Thoracic aorta (tissue), 2 donors: ENCODE measurements around the gene TRAPPC2B. TPM values are rescaled to one million over a fixed set of nuclear protein-coding genes. Genes with fewer than 3 reads are reported as not detected.
A peak's percentile ranks its signal among the peaks of the same experiment; 100 is the strongest.

Experiments used
- ATAC-seq: fragments of 150-250 bp; one replicate; pipeline ENCODE4 v1.8.0; 2017; ENCODE audit warnings: low read depth; ENCODE audit not compliant: insufficient number of reproducible peaks, low FRiP score
- DNase-seq: peaks from one replicate; pipeline ENCODE4 v3.0.0-alpha.2; 2020; ENCODE audit warnings: low spot score
- H3K27ac ChIP-seq, 2 donors: fragments of 200-600 bp; sonication (generic); 1 replicate in 1 of 2; 2 replicates in 1 of 2; pipeline ENCODE4 v1.5.1; 2016; ENCODE audit warnings: mild to moderate bottlenecking in 2 of 2, moderate library complexity in 2 of 2
- H3K27me3 ChIP-seq: fragments of 200-600 bp; sonication (generic); replicated peaks from 2 replicates; pipeline ENCODE4 v1.6.0; 2016; ENCODE audit warnings: mild to moderate bottlenecking; ENCODE audit not compliant: insufficient read depth
- H3K36me3 ChIP-seq: fragments of 200-600 bp; sonication (generic); one replicate; pipeline ENCODE4 v1.5.1; 2016
- H3K4me1 ChIP-seq, 2 donors: fragments of 200-600 bp; sonication (generic); 1 replicate in 1 of 2; 2 replicates in 1 of 2; pipeline versions ENCODE4 v1.5.1 to v1.6.0; 2016; ENCODE audit warnings: low read depth in 2 of 2, mild to moderate bottlenecking in 1 of 2; ENCODE audit not compliant: control insufficient read depth in 1 of 2
- H3K4me3 ChIP-seq: fragments of 200-600 bp; sonication (generic); 2 replicates; pipeline ENCODE4 v1.5.1; 2016; ENCODE audit warnings: mild to moderate bottlenecking
- H3K9me3 ChIP-seq: fragments of 200-600 bp; sonication (generic); 2 replicates; pipeline ENCODE4 v1.5.1; 2016
- total RNA-seq, 2 donors: library from RNA; depleted of rRNA; stranded (reverse); fragments of >200 nt; gene quantifications; one replicate each; pipeline versions ENCODE4 v1.1.0 to v1.2.3, GENCODE V29; 2016
- TF ChIP-seq, protein P1 (sequence below): fragments of 200-600 bp; sonication (generic); IDR thresholded peaks from one replicate; pipeline ENCODE4 v1.5.1; 2019; ENCODE audit warnings: antibody characterized with exemption

TRAPPC2B gene
- 1 to 10 TPM; 2.0 to 9.5 TPM for total RNA-seq

DNA sequence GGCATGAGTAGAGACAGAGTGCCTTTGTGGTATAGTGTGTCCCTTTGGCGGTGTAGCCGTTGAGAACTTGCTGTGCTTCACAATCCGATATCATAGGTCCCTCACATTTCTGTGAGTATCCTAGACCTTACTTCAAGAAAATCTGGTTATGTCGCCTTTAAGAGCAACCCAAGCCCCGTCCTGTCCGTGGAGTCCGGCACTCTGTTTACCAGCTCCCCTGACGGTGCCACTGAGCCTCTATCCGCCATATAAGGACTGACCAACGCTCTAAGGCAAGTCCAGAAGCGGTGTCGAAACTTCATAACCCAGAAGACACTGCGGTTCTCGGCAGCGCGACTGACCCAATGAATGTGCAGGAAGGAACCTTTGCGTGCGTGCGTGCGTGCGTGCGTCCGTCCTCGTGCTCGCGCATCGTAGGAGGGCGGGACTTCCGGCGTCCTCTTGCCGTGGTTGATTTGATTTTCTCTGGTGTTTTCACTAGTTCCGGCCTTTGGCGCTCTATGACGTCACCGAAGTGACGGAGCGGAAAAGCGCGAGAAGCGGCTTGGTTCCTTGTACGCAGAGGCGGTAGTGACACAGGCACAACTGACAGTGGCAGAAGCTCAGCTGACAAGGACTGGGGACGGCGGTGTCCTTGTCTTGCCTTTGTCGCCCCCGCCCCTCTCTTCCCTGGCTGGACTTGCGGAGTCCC lies at the start of gene TRAPPC2B, which contains the start of gene ZNF547:
TRAPPC2B (plus strand) TSS at position 555 of the 691 bp plus-strand sequence. CDS start 1,283 bp downstream, outside the sequence.
ZNF547 (plus strand) TSS at position 555 of the 691 bp plus-strand sequence. CDS start 5,005 bp downstream, outside the sequence.
- Histone ChIP-seq H3K36me3 (peaks cover 4% of the 10 kb centered on the region), H3K4me1 (peaks cover 0 to 15% of the 10 kb centered on the region in 2 donors), H3K27ac (peak within 1 kb of the TSS; percentile 71 to 87), H3K4me3 (peak within 1 kb of the TSS; percentile 95), H3K9me3 (peaks cover 25% of the 10 kb centered on the region), H3K27me3 (no peaks in the 10 kb centered on the region)
- TF ChIP-seq, protein P1, sequence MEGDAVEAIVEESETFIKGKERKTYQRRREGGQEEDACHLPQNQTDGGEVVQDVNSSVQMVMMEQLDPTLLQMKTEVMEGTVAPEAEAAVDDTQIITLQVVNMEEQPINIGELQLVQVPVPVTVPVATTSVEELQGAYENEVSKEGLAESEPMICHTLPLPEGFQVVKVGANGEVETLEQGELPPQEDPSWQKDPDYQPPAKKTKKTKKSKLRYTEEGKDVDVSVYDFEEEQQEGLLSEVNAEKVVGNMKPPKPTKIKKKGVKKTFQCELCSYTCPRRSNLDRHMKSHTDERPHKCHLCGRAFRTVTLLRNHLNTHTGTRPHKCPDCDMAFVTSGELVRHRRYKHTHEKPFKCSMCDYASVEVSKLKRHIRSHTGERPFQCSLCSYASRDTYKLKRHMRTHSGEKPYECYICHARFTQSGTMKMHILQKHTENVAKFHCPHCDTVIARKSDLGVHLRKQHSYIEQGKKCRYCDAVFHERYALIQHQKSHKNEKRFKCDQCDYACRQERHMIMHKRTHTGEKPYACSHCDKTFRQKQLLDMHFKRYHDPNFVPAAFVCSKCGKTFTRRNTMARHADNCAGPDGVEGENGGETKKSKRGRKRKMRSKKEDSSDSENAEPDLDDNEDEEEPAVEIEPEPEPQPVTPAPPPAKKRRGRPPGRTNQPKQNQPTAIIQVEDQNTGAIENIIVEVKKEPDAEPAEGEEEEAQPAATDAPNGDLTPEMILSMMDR, result no peak
- DNase-seq (peak; percentile 94), ATAC-seq (peak; percentile 100)

DNA sequence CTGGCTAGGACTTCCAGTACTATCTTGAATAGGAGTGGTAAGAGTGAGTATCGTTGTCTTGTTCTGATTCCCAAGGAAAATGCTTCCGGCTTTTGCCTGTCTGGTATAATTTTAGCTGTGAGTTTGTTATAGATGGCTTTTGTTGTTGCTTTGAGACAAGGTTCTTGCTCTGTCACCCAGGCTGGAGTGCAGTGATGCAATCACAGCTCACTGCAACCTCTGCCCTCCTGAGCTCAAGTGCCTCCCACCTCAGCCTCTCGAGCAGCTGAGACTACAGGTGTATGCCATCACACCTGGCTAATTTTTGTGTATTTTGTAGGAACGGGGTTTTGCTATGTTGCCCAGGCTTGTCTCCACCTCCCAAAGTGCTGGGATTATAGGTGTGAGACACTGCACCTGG lies 49.2 kb upstream of the TRAPPC2B start:
- ATAC-seq (no peak), DNase-seq (no peak)
- Histone ChIP-seq H3K36me3 (no peaks in the 10 kb centered on the region), H3K9me3 (no peaks in the 10 kb centered on the region), H3K4me3 (no peak overlapping the region), H3K27me3 (no peaks in the 10 kb centered on the region), H3K4me1 (no peaks in the 10 kb centered on the region), H3K27ac (no peak overlapping the region)
- TF ChIP-seq, protein P1, result no peak

DNA sequence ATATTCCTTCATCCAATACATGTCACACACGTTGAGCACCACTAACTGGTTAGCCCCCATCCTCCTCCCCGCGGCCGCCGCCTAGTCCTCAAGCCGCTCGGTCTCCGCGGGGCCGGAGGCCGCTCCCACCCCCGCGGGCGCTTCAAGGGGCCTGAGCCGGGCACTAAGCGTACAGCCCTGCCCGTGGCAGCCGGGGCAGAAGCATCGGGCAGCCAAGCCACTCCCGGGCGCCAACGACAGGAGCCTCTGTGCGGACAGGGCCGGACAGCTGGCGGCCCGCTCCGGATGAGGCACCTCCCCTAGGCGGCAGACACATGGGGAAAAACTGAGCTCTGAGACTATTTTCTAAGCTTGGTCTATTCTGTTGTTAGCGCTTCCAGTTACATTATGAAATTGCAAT lies 45.8 kb upstream of the TRAPPC2B start:
- no peak for ATAC-seq
- TF ChIP-seq, protein P1, result no peak
- Histone ChIP-seq H3K4me1 (peaks cover 5 to 22% of the 10 kb centered on the region in 2 donors), H3K36me3 (no peaks in the 10 kb centered on the region), H3K27ac (no peak overlapping the region), H3K9me3 (no peaks in the 10 kb centered on the region), H3K27me3 (no peaks in the 10 kb centered on the region), H3K4me3 (no peak overlapping the region)
- DNase-seq, result no peak

DNA sequence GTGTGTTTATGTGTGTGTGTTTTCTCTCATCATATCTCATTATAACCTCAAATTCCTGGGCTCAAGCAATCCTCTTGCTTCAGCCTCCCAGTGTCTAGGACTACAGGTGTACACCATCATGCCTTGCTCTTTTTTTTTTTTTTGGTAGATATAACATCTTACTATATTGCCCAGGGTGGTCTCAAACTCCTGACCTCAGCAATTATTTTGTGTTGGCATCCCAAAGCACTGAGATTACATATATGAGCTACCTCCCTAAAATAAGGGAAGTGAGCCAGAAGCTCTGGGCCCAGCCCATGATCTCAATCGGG lies 43.5 kb upstream of the TRAPPC2B start:
- Histone ChIP-seq H3K27ac (peak overlapping the region; percentile 74 to 82), H3K36me3 (peaks cover 14% of the 10 kb centered on the region), H3K27me3 (no peaks in the 10 kb centered on the region), H3K4me1 (peaks cover 5 to 22% of the 10 kb centered on the region in 2 donors), H3K4me3 (peak overlapping the region; percentile 97), H3K9me3 (peaks cover 7% of the 10 kb centered on the region)
- no peak for ATAC-seq
- TF ChIP-seq, protein P1, result no peak
- DNase-seq, result no peak

DNA sequence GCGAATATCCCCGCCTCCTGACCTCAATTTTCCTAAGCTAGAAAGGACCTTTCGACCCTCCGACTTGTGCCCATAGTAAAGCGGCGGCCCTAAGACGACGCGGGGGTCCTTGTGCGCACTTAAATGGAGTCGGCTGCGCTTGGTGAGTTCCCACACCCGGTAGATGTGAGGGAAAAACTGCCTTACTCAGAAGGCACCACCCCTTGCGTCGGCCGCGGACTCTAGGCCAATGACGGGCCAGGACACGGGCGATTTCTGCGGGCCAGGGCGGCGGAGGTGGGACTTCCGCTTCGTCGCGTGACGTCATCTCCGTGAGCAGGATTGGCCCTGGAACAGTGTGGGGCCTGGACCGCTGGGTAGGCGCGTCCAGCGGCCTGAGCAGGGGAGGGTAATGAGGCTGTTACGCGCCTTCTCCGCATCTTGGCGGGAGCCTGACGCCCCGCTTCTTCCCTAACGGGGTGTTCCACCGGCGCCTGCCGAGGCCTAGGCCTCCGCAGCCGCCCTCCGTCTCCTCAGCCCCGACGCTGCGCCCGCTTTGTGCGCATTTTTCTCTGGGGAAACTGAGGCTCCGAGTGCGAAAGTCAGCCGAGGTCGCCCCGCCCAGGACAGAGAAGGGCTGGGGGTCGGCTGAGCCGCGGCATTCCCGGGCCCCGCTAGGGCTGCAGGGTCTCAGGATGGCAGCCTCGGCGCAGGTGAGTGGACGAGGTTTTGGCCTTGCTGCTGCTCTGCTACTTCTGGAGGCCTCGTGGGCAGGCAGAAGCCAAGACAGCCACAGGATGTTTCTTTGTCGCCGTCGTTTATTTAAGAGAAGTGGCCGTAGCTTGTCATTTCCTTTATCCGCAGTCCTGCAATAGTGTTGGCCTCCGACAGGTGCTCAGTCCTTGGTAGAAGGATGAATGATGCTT lies 42.9 kb upstream of the TRAPPC2B start, which contains the start of gene ZNF543:
ZNF543 (plus strand) TSS at position 293 of the 905 bp plus-strand sequence; CDS start at position 675, 382 bp downstream.
- H3K4me1 ChIP-seq, result peaks cover 5 to 22% of the 10 kb centered on the region in 2 donors
- ATAC-seq (peak; percentile 90), DNase-seq (peak; percentile 74)
- no peaks in the 10 kb centered on the region for H3K27me3 ChIP-seq
- peak within 1 kb of the TSS; percentile 74 to 82 for H3K27ac ChIP-seq
- H3K4me3 ChIP-seq, result peak within 1 kb of the TSS; percentile 97
- peaks cover 20% of the 10 kb centered on the region for H3K36me3 ChIP-seq
- H3K9me3 ChIP-seq, result peaks cover 8% of the 10 kb centered on the region
- TF ChIP-seq, protein P1, result no peak
